SW480 (cell line): ENCODE results near the gene FBXW9.
"Not testable (repeated sequence)": the region's sequence is repeated elsewhere in the genome, so short reads cannot be mapped to it uniquely, and the experiment has no call there.

Source experiments
- DNase-seq: peaks from one replicate; pipeline ENCODE4 v3.0.0-alpha.2; 2016; ENCODE audit warnings: low spot score

The FBXW9 gene

GRCh38 chr19:12696366-12697335 lies at the start of gene FBXW9:
TSS of gene FBXW9 (minus strand) at chr19:12696631. CDS start at chr19:12696581, 50 bp downstream.
- peak; percentile 91 for DNase-seq

- no peak for DNase-seq
Measured at GRCh38 chr19:12745166-12745897, 48.9 kb upstream of the FBXW9 start.

DNA sequence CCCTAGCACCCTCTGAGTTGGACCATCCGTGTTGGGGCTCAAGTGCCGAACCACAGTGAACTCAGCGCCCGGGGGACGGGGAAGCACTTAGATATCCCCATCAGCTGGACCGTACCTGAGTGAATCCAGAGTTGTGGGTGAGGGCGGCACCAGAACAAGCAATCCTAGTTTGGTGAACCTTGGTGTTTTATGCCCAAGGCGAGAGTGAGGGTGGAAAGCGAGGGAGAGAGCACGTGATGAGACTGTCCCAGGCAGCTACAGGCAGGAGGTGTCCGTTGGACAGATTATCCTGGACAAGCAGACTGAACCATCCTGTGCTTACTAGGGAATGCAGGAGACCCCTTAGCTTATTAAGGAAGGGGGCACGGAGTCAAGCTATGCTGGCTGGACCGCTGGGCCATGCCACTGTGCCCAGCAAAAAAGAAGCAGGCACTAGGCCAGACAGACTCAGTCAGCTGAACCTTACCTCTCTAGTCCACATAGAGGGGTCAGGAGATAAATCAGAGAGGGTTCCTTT lies 41.5 kb upstream of the FBXW9 start:
- DNase-seq, result no peak

GRCh38 chr19:12736995-12737834 lies 40.8 kb upstream of the FBXW9 start, which contains the start of gene GET3:
TSS of gene GET3 (plus strand) at chr19:12737497. CDS start at chr19:12737506, 9 bp downstream.
- DNase-seq, result peak; percentile 100

DNA sequence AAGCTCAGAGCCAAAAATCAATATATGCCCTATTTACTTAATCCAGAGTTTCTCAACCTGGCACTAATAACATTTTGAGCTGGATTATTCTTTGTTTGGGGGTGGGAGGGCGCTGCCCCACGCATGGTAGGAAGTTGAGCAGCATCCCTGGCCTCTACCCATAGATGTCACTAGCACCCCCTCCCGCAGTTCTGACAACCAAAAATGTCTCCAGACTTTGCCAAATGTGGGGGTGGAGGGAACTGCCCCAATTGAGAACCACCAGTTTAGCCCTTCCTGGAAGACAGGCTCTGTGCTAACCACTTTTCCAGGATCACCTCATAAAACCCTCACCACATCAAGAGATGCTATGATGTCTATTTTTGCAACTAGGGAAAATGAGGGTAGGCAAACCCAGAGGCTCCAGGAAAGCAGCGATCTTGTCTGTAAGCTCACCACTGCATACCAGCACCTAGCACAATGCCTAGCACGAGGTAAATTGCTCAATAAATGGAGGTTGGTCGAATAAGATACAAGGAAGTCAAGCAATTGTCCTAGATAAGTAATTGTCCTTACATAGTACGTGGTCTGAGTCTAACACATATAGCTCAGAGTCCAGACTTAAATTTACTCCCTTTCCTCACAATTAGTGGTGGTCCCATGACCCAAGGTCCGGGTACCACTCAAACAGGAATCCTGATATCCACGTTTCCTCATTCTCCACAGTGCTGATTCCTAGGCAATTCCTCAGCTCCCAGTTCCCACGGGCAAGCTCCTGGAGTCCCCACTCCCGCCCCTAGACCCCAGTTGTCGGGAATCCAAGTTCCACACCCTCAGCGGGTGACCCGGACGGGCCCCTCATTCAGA lies 37.2 kb upstream of the FBXW9 start:
- peak; percentile 57 for DNase-seq

DNA sequence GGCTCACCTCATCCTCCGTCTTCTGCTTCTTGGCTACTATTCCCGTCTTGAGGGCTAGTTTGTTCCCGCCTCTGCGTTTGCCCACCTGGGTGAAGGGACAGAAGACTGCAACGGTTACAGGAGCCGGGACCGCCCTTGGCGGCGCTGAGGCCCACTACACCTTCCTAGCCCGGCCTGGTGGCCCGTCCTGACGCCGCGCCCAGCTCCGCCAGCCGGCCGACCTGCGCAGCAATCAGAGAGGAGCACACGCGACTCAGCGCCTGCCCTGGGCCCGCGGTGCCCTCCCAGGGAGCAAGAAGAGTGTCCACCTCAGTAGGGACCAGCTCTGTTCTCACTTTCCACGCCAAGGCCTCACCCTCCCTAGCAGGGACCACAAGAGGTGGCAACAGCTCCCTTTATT lies 34.9 kb upstream of the FBXW9 start:
- no peak for DNase-seq

GRCh38 chr19:12730064-12730463 lies 33.6 kb upstream of the FBXW9 start:
- DNase-seq, result no peak

- no peak for DNase-seq
Measured at GRCh38 chr19:12727745-12728433, 31.5 kb upstream of the FBXW9 start.

- DNase-seq, result no peak
Measured at GRCh38 chr19:12726988-12727316, 30.5 kb upstream of the FBXW9 start.

GRCh38 chr19:12725612-12726011 lies 29.2 kb upstream of the FBXW9 start:
- not testable (repeated sequence) for DNase-seq

DNA sequence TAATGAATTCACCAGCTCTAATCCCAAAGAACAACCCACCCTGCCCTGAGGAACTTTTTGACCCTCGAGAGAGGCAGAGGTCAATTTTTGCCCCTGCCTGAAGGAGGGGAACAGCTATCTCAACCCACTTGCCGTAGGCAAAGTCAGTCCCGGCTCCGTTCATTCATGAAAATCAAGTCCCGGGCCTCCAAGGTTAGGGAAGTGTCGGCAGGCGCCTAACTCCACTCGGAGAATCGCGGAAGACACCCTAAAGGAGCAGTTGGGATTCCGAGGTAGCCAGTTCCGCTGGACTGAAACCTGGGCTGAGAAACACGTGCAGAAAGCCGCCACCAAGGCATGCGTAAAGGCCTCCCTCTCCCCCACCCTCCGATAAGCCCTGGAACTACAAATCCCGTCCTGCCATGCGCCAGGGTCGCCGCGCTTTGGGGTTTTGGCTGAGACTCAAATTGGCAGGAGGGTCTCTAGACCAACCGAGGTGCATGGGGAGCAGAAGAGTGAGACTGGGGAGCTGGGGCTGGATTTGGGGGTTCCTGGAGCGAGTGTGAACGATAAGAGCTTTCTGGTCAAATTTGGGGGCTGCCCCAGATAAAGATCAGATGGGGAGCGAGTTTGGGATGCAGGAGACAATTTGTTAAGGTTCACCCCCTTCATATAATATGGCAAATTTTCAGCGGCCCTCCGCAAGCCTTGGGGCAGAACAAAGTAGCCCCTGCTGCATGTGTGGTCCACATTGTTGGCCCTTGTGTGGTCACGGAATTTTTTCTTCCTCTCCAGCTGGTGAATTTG lies 27.4 kb upstream of the FBXW9 start, which contains the start of gene TNPO2:
Gene TNPO2 (minus strand): TSS at position 292 of the 786 bp plus-strand sequence. CDS start 2,955 bp downstream, outside the sequence.
- DNase-seq, result peak; percentile 79

GRCh38 chr19:12723381-12723640 lies 26.9 kb upstream of the FBXW9 start:
- DNase-seq, result no peak

- peak; percentile 98 for DNase-seq
Measured at GRCh38 chr19:12722566-12723380, 26.3 kb upstream of the FBXW9 start.

- no peak for DNase-seq
Measured at GRCh38 chr19:12721656-12722565, 25.5 kb upstream of the FBXW9 start.

DNA sequence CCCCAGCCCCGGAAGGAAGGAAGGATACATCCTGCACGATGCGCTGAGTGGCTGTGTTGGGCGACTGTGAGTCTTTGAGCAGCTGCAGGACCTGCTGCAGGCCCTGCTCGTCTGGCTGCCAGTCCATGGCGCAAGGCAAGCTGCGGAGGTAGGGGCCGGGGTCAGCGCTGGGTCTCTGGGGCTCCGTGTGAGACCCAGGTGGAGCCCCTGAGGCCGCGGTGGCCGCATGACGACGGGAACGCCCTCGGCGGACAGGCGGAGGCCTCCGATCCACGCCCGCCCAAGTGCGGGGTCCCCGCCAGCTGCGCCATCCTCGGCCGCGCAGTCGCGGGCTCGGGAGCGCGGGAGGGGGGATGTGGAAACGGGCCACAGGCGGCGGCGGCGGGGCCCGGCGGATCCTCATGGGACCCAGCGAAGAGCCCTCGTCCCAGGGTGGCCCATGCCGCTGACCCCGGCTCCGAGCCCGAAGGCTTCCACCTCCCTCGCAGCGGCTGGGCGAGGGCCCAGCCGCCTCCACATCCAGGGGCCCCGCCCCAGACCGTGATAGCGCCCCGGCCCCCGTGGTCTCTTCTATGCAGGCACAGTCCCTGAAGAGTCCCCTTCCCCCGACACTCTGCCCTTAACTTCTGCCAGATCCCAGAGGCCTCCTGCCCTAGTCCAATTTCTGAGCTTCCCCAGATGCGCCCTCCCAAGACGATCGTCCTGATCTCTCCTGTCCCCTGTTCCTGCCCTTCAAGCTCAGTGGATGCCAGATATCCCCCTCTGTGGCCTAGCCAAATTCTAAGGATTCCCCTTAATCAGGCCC lies 24.6 kb upstream of the FBXW9 start:
- no peak for DNase-seq

GRCh38 chr19:12720296-12720695 lies 23.9 kb upstream of the FBXW9 start:
- DNase-seq, result no peak

DNA sequence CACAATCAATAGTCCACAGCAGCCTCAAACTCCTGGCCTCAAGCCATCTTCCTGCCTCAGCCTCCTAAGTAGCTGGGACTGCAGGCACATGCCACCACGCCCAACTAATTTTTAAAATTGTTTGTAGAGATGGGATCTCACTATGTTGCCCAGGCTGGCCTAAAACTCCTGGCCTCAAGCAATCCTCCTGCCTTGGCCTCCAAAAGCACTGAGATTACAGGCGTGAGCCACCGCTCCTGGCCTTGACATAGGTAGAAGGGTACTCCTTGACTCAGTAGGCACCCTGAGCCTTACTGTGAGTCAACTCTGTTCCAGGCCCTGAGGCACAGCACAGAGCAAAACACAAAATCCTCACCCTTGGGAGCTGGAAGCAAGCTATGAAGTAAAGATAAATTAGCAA lies 19.5 kb upstream of the FBXW9 start:
- no peak for DNase-seq
